Stimulated activated CD8-positive, alpha-beta memory T cell treated with anti-CD3 and anti-CD28 coated beads, Interleukin-4, amount 100 ng/mL, for 48 hours (primary cell): ENCODE measurements around the gene LRMDA.

Experiments used
- DNase-seq: peaks from one replicate; pipeline ENCODE4 v3.0.0-alpha.2; 2020

Gene LRMDA

GRCh38 chr10:75544993-75545706, 113.7 kb downstream of the LRMDA start:
- DNase-seq, result no peak

GRCh38 chr10:75546004-75546403, 114.6 kb downstream of the LRMDA start:
- DNase-seq, result no peak

GRCh38 chr10:75547391-75548298, 116.2 kb downstream of the LRMDA start:
- DNase-seq, result no peak

GRCh38 chr10:75548356-75548755, 116.9 kb downstream of the LRMDA start:
- no peak for DNase-seq

DNA sequence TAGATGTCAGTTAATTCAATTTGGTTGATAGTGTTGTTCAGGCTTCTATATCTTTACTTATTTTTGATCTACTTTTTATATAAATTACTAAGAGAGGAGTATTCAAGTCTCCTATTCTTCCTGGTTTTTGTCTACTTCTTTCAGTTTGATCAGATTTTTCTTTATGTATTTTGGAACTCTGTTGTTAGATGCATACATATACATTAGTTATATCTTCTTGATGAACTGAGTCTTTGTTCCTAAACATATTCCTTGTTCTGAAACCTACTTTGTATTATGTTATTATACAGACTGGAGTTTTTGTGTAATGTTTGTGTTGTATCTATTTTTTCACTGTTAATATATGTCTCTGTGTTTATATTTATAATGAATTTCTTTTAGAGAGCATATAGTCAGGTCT, 118.8 kb downstream of the LRMDA start:
- DNase-seq, result no peak

DNA sequence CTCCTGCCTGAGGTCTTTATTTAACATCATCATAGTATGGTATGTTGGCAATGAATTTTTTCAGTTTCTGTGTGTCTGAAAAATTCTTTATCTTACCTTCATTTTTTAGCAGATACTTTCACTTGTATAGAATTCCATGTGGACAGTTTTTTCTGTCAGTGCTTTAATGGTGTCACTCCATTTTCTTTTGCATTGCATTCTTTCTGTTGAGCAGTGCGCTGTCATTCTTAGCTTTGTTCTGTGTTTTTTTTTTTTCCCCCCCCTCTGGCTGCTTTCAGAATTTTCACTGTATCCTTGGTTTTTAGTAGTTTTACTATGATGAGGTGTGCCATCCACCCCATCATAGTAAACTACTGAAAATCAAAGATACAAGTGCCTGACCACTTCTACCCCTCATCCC, 120.7 kb downstream of the LRMDA start:
- no peak for DNase-seq

DNA sequence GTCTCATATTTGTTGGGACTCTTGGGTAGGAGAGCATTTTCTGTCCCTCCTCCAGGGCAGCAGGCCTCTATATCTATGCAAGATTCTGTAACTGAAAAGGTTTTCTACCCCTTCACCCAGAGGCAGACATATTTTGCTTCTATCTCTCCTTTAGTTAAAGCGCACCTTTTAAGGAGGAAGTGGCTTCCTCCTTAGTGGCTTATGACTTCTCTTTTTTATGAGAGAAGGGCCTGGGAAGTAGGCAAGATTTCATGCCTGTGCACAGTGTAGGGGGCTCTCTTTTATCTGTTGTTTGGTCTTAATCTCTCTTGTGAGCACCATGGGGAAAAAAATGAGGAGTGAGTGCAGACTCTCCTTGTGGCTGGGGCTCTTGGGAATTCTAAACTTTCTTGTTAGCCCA, 122.1 kb downstream of the LRMDA start:
- DNase-seq, result no peak

GRCh38 chr10:75555323-75555722, 123.9 kb downstream of the LRMDA start:
- no peak for DNase-seq

GRCh38 chr10:75556320-75556719, 124.9 kb downstream of the LRMDA start:
- no peak for DNase-seq

DNA sequence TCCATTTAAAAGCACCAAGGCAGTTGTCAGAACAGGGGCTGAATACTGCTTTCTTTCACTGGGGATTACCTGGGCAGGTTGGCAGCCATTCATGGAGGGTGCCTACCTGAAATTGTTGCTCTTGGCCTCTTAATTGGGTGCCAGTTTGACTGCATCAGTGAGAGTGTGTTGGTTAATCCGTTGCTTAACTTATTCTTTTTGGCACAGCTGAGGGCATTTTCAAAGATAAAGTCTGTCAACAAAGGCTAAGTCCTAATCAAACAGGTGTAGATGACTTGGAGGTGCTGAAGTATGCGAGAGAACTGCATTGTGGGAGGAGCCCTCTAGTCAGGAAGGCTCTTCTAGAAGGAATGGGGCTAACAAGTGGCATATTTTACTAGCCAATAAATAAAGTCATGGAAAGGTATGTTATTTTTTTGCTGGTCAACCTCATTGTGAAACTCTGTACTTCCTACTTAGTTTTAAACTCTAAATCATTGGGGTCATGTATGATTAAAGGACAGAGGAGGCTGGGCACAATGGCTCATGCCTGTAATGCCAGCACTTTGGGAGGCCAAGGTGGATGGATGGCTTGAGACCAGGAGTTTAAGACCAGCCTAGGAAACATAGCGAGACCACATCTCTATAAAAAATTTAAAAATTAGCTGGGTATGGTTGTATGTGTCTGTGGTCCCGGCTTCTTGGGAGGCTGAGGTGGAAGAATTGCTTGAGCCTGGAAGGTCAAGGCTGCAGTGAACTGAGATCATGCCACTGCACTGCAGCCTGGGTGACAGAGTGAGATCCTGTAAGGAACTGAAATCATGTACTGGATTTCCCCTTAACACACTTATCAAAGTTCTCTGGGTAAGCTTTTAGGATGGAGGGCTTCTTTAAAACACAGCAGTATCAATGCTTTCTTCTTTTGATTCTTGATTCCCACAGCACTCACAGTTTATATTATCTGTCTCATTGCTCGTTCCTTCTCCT, 134.1 kb downstream of the LRMDA start:
- no peak for DNase-seq

- no peak for DNase-seq
Measured at GRCh38 chr10:75568450-75569130, 137.2 kb downstream of the LRMDA start.

DNA sequence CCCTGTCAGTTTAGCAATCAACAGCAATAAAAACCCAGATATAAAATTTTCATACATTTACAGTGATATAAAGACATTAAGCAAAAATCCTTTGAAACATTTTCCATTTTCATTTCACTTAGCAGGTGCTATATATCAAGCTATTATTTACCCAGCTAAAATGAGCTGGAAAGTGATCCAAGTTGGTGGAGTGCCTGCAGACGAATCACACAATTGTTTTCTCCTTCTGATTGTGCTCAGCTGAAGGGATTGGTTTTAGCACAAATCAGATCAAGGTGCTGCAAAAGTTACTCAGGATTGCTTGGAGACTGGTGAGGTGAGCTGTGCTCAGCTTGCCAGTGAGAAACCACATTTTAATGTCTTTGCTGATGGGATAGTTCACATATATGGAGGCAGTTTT, 138.1 kb downstream of the LRMDA start:
- no peak for DNase-seq

GRCh38 chr10:75572478-75572877, 141.1 kb downstream of the LRMDA start:
- no peak for DNase-seq

DNA sequence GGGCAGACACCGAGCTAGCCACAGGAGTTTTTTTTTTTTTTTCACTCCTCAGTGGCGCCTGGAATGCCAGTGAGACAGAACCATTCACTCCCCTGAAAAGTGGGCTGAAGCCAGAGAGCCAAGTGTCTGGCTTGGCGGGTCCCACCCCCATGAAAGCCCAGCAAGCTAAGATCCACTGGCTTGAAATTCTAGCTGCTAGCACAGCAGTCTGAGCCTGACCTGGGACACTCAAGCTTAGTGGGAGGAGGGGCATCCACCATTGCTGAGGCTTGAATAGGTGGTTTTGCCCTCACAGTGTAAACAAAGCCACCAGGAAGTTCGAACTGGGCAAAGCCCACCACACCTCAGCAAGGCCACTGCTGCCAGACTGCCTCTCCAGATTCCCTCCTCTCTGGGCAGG, 144.5 kb downstream of the LRMDA start:
- DNase-seq, result no peak

- DNase-seq, result no peak
Measured at GRCh38 chr10:75582102-75582501, 150.7 kb downstream of the LRMDA start.

- no peak for DNase-seq
Measured at GRCh38 chr10:75585294-75585693, 153.9 kb downstream of the LRMDA start.

GRCh38 chr10:75586814-75587213, 155.4 kb downstream of the LRMDA start:
- no peak for DNase-seq

DNA sequence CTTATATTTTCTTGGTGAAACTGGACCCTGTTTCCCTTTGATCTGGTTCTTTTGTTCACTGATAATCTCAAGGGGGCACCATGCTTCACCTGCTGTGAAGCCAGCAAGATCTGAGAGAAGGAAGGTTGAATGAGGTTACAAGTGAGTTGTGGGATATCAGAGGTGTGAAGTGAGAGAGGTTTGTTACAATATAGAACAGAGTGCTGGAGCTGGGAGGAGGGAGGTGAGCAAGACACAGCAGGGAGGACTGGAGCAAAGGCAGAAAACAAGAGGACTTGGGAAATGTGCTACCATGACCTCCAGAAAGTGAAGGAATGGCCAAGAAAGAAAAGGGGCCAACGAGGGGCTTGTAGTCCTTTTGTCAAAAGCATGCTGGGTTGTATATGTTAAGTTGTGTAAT, 156.6 kb downstream of the LRMDA start:
- DNase-seq, result no peak

- no peak for DNase-seq
Measured at GRCh38 chr10:75589895-75590654, 158.7 kb downstream of the LRMDA start.

DNA sequence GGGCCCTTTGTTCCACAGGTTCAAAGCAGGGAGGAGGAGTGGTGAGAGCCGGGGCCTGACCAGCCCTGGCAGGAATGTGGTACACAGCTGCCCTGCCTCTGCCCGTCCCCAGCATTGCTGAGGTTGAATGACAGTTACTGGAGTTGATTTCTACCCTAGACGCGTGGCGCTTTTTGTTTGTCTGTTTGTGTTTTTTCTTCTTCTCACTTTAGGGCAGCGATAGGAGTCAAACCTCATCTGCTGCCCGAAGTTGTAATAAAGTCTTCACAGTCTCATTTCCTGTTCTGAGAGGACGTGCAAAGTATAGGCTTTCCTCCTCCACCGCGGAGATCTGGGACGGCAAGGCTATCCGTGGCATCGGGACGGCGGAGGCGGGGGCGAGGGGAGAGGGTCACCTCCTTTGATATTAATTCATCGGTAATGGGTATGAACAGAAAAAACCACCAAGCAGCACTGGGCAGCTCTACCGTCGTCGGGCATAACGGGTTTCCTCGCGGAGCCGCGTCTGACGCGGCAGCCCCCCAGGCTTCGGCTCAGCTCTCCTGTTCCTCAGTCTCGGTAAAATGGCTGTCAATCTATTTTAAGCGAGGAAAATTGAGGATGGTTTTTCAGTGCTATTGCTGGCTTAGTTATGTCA, 160.8 kb downstream of the LRMDA start:
- DNase-seq, result no peak
